Subcutaneous adipose tissue (tissue), 4 donors: ENCODE measurements around the gene MAST3. TPM values are rescaled to one million over a fixed set of nuclear protein-coding genes. Genes with fewer than 3 reads are reported as not detected.

Experiments
- CTCF ChIP-seq: fragments of 450-650 bp; IDR thresholded peaks from one replicate; pipeline ENCODE4 v1.5.1; 2016; ENCODE audit warnings: low read depth, mild to moderate bottlenecking, control low read depth, antibody characterized with exemption, moderate library complexity
- total RNA-seq, 4 donors: library from RNA; depleted of rRNA; stranded (reverse); fragments of >200 nt; gene quantifications; one replicate each; pipeline ENCODE4 v1.1.0, GENCODE V29; 2016

Gene MAST3
- total RNA-seq, 4 donors from 2014 or later = 5.1 to 12.2 (median 6.8) TPM

DNA sequence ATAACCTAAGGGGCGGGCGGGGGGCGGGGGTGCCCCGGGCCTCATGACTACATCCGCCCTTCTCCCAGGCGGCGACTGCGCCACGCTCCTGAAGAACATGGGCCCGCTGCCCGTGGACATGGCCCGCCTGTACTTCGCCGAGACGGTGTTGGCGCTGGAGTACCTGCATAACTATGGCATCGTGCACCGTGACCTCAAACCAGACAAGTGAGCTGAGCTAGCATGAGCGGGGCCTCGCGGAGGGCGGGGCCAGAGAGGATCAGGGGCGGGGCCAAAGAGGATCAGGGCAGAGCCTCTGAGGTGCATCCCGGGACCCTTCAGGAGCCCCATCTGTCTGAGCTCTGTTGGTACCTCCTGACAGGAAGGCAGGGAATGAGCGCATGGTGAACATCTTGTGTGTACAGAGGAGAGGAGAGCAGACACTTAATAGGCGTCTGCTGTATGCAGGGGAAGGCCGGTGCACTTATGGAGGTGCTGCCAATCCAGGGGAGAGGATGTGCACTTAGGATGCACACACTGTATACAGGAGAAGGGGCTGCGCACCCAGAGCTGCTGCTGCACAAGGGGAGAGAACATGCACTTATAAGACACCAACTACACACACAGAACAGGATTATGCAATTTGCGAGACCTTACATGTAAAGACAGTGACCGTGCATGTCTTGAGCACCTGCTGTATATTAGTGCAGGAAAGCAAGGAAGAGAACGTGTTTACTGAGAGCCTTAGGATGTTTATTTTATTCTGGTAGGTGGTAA lies 34.4 kb downstream of the MAST3 start:
- no peak for TF ChIP-seq CTCF

- TF ChIP-seq CTCF = no peak
These were observed 38.4 kb downstream of the MAST3 start for GRCh38 chr19:18135712-18136584.

GRCh38 chr19:18137242-18137641 lies 39.7 kb downstream of the MAST3 start:
- TF ChIP-seq CTCF = no peak

- no peak for TF ChIP-seq CTCF
These were observed 40.2 kb downstream of the MAST3 start for GRCh38 chr19:18137657-18138339.

- no peak for TF ChIP-seq CTCF
These were observed 42.9 kb downstream of the MAST3 start for GRCh38 chr19:18140473-18140872.

GRCh38 chr19:18141031-18141430 lies 43.5 kb downstream of the MAST3 start:
- no peak for TF ChIP-seq CTCF

GRCh38 chr19:18143902-18144301 lies 46.3 kb downstream of the MAST3 start:
- no peak for TF ChIP-seq CTCF
